GM21390 (cell line): ENCODE measurements around the gene WDFY3.
A peak's percentile ranks its signal among the peaks of the same experiment; 100 is the strongest.

Source experiments
- ATAC-seq: cut with Tn5 transposase; IDR thresholded peaks from one replicate; pipeline ENCODE4 v1.9.1; 2021; ENCODE audit not compliant: unreplicated experiment

WDFY3 gene, protein sequence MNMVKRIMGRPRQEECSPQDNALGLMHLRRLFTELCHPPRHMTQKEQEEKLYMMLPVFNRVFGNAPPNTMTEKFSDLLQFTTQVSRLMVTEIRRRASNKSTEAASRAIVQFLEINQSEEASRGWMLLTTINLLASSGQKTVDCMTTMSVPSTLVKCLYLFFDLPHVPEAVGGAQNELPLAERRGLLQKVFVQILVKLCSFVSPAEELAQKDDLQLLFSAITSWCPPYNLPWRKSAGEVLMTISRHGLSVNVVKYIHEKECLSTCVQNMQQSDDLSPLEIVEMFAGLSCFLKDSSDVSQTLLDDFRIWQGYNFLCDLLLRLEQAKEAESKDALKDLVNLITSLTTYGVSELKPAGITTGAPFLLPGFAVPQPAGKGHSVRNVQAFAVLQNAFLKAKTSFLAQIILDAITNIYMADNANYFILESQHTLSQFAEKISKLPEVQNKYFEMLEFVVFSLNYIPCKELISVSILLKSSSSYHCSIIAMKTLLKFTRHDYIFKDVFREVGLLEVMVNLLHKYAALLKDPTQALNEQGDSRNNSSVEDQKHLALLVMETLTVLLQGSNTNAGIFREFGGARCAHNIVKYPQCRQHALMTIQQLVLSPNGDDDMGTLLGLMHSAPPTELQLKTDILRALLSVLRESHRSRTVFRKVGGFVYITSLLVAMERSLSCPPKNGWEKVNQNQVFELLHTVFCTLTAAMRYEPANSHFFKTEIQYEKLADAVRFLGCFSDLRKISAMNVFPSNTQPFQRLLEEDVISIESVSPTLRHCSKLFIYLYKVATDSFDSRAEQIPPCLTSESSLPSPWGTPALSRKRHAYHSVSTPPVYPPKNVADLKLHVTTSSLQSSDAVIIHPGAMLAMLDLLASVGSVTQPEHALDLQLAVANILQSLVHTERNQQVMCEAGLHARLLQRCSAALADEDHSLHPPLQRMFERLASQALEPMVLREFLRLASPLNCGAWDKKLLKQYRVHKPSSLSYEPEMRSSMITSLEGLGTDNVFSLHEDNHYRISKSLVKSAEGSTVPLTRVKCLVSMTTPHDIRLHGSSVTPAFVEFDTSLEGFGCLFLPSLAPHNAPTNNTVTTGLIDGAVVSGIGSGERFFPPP (N-terminal part only)

GRCh38 chr4:84966382-84967242, at the start of gene WDFY3:
Gene WDFY3 (minus strand): TSS chr4:84966690. CDS start chr4:84860591, 106,099 bp downstream.
- ATAC-seq = peak; percentile 64

DNA sequence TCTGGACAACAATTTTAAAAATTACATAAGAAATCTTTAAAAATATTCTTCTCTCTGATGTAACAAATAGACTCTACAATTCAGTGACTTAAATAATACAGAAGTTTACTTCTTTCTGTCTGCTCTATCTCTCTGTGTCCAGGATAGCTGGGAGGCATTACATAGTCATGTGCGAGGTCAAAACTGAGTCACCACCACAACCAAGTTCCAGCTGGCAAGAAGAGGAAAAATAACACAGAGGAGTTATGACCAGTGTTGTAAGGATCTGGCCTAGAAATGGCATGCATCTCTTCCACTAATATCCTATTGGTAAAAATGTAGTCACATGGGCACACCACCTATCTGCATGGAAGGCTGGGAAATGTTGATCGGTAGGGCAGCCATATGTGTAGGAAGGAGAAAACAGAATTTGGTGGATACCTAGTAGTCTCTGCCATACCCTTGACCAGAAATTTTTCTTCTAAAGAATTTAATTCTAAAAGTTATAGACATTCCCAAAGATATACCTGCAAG, 39.4 kb upstream of the WDFY3 start:
- no peak for ATAC-seq

DNA sequence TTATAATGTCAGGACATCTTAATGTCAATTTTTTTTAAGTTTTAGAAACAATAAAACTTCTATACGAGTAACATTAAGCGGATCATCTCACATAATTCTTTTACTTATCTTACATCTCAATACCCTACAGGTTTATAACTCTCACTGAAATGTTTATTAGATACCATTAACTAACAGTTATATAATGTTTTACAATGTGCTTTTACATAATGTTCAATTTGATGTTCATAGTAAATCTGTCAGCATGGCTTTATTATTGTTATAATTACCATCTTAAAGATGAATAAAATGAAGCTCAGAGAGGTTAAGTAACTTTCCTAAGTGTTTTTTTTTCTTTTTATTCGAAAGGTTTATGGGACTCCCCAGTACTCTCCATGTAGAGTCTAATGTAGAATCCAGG, 33.9 kb upstream of the WDFY3 start:
- ATAC-seq = no peak

GRCh38 chr4:84995386-84995785, 28.9 kb upstream of the WDFY3 start:
- no peak for ATAC-seq

- no peak for ATAC-seq
Observed at GRCh38 chr4:84994280-84994679, 27.8 kb upstream of the WDFY3 start.

- no peak for ATAC-seq
Observed at GRCh38 chr4:84985952-84986351, 19.5 kb upstream of the WDFY3 start.

DNA sequence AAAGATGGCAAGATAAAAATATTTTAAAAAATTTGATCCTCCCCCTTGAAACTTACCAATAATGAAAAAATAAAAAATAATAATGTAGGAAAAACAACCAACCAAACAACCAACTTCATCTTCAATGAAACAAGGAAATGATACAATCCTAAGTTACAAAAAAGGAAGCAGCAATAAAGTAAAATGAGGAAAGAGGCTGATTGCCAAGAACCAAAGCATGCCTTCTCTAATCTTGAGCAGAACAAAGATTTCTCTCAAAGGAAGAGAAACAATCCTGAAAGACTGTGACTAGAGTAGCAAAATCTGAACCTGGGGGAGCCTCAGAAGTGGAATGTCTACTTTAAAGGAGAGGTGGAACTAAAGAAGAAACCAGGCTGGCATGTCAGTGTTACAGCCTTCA, 10.9 kb upstream of the WDFY3 start:
- no peak for ATAC-seq

DNA sequence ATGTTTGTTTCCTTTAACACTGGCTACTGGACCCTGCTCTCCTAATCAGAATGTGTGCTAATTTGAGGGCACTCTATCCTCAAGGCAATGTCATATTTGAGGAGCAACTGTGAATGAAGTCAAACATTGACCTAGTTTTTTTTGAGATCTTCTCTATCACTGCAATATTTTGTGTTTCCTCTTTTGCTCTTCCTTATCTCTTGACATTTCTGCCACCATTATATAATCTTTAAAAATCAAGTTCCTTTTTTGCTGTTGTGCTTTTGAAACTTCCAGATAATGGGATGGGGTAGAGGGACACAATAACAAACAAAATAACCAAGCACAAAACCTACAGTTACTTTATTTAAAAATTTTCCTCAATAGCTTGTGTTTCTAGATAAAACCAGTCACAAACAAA, 7.4 kb upstream of the WDFY3 start:
- ATAC-seq = no peak

DNA sequence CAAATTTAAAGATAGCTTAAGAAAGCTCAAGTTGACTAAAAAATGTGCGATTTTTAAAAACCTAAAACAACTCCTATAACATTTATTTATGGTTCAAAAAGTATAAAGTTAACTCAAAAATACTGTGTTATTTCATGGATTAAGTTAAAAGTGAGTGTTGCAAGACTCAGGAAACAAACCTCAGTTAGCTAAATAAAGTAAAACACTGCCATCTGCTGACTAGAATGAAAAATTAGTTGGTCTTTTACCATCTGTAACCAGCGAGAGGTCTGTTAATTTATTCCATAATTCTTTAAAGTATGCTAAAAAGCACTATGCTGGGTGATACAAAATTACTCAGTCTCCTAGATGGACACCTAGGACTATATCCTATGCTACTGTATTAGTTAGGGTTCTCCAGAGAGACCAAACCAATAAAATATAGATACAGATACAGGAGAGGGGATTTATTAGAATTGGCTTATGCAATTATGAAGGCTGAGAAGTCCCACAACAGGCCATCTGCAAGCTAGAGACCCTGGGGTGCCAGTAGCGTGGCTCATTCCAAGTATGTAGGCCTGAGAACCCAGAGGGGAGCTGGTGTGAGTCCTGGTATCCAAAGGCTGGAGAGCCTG, 4.9 kb upstream of the WDFY3 start:
- ATAC-seq = peak; percentile 61

- ATAC-seq = no peak
Observed at GRCh38 chr4:84968925-84969324, 2.4 kb upstream of the WDFY3 start.

- ATAC-seq = no peak
Observed at GRCh38 chr4:84967243-84967690, 777 bp upstream of the WDFY3 start.

GRCh38 chr4:84965553-84966381, 723 bp downstream of the WDFY3 start:
- peak; percentile 30 for ATAC-seq

GRCh38 chr4:84964995-84965552, 1.4 kb downstream of the WDFY3 start:
- no peak for ATAC-seq

DNA sequence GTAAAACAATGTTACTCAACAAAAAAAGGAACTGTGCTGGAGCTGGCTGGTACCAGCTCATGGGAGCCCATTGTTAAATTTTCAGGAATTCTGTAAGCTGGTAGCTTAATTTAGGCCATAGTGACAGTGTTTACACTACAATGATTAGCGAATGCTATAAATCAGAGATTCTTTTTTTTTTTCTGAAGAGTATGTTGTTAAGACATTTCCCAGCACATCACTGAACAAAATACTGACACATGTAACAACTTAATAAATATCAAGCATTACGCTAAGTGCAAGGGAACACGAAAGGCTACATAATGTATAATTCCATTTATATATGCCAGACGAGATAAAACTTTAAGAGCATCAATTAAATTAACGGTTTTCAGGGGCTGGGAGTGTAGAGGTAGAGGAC, 4.4 kb downstream of the WDFY3 start:
- no peak for ATAC-seq

DNA sequence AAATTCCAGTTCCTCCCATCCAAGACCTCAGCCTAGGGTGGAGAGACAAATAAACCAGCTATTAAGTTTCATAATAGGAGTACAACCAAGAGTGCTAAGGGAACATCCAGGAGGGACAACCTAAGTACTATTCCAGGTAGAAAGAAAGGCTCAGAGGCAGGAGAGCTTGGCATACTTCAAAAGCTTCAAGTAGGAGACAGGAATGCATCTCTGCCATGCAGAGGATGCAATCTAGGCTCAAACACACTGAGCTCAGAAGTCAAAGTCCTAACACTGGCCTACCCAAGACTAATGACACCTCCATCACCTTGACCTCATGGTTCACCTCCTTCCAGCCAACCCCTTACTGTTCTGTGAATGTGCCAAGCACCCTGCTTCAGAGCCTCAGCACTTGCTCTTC, 8.1 kb downstream of the WDFY3 start:
- ATAC-seq = no peak

DNA sequence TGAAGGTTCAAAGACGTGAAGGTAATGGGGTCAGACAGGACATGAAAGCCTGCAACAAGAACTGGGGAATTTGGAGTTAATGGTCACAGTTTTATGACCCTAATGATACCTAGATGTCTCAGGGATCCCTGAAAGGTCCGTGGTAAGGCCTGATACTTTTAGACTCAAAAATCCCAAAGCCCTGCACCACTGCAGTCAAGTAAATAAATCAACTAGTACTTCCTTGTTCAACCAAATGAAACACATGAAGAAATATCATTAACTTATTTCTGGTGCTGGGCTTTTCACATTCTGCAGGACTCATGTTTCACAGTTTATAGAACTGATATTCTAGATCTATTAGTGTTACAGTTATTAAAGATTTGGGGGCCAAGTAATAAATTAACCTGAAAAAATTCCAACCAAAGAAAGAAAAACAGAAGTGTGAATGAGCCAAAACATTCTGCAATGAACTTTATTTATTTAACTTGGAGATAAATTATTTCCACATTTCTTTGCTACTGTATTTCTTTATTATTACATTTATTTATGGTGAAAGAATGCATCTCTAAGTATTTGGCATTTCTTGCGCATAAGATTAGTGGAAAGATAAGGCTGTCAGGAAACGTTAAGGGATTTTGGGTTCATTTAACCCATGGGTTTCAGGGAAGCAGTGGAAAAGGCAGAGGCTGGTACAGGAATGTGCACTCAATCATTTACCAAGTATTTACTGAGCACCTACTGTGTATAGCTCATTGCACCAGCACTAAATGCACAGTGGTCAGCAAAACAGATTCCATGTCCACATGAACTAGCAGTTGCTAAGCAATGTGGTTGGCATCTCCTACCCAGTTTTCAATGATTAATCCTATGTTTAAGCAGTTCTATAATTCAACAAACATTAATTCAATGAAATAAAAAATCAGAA, 8.7 kb downstream of the WDFY3 start:
- no peak for ATAC-seq

DNA sequence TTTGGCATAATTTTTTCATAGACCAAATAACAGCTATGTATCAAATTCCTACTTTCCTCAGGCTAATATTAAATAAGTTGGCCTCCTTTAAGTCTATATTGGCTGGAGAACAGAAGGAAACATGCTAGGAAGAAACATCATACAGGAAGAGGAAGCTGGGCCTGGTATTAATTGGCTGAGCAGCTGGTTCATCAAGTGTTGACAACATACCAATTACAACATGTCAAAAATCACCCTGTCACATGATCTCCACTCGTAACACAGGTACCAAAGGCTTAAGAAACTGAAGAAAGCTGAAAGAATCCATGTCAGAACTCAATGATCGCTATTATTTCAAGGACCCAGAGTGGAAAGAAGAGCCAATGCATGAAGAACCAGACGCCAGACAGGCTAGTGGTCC, 10.5 kb downstream of the WDFY3 start:
- no peak for ATAC-seq
